Stimulated activated CD8-positive, alpha-beta memory T cell treated with anti-CD3 and anti-CD28 coated beads, Interleukin-7, amount 100 ng/mL, for 4 hours (primary cell): Measurements from ENCODE around the gene ABR.
"Not testable (repeated sequence)": the region's sequence is repeated elsewhere in the genome, so short reads cannot be mapped to it uniquely, and the experiment has no call there.

Experiments used
- DNase-seq, 2 donors: peaks; one replicate each; pipeline ENCODE4 v3.0.0-alpha.2; 2020; ENCODE audit warnings: low read depth in 2 of 2

Gene ABR

DNA sequence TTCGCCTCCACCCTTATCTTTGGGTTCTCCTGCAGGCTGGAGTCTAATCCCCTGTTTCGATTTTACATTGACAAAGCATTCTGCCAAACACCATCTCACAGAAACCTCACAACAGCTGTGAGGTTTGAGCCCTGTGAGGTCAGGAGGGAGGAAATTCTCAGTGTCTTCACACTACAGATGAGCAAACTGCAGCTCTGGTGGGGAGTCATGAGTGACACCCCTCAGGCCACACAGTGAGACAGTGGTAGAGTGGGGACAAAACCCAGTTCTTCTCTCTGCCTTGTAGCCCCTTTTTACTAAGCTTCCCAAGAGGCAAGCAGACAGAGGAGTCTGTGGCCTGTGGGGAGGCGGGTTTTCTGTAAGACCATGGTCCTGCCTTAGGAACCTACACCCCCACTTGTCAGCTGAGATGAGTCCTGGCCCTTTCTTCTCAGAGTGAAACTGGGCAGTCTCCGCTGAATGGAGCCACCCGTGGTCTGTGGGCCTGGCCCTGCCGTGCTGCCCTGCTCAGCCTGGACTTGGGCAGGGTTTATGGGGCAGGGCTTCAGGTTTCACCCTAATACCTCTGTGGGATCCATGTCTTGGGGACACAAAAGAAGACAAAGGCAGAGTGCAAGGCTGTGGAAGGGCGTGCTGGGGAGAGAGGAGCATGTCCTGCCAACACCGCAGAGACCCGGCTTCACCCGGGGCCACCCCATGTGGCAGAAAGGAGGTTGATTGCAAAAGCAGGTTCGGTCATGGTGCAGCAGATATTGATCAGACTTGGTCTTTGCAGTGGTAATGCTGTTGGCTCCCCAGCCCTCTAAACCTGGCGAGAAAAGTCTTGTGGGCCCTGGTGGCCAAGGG is 59.0 kb downstream of the ABR start:
- DNase-seq: no peak

DNA sequence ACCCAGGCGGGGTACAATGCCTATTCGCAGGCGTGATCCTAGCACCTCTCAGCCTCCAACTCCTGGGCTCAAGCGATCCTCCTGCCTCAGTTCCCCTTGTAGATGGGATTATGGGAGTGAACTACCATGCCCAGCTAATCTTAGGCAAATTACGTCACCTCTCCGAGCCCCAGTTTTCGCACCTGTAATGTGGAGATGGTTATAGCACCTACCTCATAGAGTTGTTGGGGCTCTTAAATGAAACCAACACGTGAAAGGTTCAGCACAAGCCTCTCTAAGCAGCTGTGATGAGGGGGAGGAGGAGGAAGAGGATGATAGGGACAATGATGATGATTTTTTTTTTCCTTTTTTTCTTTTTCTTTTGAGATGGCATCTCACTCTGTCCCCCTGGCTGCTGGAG is 59.9 kb downstream of the ABR start:
- no peak for DNase-seq

DNA sequence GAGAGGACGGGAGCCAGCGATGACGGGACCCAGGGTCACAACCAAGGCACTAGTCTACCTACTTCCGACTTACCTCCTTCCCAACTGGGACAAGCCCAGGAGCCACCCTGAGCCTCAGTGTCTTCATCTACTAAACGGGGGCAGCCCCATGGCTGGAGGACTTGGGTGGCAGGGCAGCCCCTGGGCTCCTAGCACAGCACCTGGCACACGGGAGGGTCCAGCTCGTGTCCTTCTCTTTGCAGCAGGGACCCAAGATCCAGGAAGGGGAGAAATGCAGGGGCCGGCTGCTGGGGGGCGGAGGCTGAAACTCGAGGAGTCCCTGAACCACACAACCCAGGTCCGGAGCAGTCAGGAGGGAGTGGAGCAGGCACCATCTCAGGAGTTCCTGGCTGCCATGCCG is 63.2 kb downstream of the ABR start:
- no peak for DNase-seq

DNA sequence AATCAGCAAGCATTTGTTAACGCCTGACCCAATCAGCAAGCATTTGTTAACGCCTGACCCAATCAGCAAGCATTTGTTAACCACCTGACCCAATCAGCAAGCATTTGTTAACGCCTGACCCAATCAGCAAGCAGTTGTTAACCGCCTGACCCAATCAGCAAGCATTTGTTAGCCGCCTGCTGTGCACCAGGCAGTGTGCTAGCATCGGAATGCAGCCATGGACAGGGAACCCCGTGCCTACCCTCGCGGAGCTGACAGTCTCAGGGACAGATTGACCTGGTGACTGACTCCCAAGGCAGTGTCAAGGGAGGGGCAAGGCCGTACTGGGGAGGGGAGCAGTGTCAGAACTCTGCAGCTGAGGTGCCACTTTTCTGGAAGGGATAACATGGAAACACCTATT is 66.9 kb downstream of the ABR start:
- DNase-seq: no peak

DNA sequence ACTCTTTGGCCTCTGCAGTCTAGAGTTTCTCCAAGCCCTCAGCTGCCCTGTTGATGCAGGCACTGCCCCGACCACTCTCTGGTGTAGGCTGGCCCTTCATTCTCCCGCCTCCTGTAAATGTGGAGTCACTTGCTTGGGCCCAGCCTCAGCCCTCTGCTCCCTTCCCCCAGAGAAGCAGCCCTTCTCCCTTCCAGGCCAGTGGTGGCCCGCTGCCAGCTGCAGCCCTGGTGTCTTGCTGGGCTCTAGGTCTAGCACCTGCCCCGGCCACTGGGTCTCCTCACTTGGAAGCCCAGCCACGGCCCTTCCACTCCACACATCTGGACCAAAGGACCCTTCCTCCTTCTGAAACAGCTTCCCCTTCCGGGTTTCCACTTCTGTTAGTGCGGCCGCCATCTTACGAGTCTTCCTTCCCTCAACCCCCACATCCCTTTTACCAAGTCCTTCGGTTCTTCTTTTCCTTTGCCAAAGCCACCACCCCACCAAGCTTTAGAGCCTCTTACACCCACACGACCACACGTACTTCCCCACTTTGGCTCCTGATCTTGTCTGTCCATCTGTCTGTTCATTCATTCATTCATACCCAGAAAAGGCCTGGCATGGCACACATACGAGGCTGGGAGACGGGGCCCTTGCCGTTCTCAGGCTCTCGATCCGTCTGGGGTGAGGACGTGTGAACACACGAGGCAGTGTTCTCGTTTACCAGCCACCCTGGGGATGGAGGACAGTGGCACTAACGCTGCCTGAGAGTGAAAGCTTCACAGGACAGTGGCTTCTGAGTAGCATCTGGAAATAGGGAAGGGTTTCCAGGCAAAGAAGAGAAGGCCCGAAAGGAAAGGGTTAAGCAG is 68.0 kb downstream of the ABR start:
- DNase-seq: no peak

DNA sequence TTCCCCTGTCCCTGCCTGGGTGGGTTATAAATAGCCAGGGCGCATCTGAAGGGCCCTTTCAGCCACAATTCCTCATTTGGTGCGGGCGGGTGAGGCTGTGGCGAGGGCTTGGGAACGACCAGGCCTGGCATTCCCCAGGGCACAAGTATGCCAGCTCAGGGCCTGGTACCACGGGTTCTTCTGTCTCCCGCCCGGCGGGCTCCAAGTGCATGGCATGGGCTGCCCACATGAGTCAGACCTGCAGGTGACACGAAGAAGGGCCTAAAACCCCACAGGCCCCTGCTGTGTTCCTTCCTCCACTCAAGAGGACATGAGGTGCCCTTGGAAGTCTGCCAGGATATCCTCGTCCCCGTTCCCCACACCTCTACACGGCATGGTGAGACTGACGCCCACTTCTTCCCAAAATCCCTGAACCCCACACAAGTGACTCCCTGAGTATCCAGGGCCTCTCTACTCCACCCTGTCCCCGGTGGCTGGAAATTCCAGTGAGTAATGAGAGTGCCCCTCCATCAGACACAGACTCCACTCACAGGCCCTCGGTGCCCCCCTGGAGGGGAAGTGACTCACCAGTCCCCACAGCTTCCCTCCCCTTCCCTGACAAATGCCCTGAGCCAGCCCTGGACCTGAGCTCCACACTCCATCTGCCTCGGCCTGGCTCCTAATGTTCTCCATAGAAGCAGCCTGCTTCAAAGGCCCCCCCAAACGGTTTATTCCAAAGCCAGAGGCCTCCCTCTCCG is 68.8 kb downstream of the ABR start:
- peak in 1 of 2 donors; percentile 39 for DNase-seq

DNA sequence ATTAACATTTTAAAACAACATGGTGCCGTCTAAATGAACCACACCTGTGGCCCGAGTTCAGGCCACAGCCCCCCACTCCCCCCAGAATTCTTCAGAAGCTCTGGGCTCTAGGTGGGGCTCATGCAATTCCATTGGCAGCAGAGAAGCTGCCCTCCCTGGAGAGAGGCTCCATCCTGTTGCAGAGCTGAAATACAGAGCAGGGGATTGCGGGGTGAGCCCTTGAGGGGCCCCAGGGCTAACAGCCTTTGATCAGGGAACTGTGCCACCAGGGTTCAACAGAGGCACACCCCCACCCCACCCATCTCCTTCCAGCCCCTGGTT is 69.3 kb downstream of the ABR start:
- DNase-seq: no peak

DNA sequence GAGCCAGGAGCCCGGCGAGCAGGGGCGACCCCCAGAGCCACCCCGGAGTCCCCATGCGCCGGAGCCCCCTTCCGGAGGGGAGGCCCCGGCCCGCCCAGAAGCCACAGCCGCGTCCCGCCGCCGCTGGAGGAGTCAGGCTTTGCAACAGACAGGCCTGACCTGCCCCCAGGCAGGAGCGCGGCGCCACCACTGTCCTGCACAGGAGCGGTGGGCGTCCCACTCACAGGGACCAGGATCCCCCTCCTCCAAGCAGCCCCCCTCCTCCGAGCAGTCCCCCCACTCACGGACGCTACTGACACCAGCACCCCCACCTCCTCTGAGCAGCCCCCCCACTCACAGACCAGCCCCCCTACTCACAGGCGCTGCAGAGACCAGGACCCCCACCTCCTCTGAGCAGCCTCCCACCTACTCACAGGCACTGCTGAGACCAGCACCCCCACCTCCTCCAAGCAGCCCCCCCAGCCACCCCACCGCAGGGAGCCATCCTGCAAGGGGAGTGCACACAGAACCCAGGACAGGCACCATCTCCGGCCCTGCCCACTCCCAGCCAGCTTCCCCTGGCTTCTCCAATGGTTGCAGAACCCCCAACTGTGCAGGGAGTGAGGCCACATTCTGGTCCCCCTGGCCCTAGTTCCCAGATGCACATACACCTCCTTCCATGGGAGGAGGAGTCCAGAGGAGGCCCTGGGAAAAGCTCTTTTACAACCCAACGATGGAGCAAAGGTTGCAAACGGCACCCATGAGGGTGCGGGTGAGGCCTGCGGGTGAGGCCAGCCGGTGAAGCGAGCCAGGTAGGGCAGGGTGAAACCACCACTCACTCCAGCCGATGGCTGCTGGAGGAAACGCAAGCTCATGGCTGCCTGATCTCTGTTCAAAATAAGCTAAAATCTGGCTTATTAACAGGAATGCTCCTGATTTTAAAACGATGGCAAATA is 69.9 kb downstream of the ABR start:
- DNase-seq: peak in 1 of 2 donors; percentile 15

DNA sequence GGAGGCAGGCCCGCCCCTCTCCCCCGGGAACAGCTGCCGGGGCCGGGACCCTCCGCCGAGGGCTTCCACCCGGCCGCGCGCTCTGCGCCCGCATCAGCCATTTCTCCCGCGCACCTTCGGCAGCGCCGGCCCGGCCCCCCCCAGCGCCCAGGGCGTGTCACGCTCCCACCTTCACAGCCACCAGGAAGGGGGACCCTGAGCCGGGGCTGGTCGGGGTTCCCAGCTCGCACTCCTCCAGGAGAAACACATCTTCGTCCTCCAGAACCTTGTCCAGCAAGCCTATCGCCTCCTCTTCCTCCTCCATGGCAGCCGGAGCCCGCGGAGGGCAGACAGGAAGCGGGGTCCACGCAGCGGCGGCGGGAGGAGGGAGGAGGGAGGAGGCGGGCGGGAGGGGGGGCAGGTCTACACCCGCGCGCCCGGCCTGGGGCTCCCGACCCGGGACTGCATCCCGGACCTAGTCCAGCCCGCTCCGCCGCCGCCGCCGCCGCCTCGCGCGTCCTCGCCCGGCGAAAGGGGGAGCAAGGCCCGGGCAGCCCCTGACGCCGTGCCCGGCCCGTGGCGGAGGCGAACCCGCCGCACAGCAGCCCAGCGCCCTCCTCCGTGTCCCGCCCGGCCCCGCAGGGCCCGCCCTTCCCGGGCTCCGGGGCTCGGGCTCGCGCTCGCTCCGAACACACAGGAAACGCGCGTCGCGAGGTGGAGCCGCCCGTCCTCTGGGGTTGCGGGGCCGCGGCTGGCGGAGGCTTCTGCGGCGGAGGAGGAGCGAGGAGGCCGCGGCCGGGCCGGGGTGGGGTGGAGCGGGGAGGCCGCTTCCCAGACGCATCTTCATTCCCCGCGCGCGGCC is 70.8 kb downstream of the ABR start:
- DNase-seq: peak in 1 of 2 donors; percentile 53

DNA sequence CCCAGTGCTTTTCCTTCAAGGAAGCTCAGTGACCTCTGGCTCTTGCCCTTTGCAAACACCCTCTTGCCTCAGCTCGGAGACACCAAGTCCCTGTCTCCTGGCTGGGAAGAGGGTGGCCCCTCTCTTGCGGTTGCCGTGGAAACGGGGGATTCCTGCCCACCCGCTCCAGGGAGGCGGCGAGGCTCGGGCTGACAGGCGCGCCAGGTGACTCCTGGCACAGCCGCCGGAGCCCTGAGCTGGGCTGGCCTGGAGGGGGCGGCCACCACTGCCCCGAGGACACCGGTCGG is 71.4 kb downstream of the ABR start:
- no peak for DNase-seq

DNA sequence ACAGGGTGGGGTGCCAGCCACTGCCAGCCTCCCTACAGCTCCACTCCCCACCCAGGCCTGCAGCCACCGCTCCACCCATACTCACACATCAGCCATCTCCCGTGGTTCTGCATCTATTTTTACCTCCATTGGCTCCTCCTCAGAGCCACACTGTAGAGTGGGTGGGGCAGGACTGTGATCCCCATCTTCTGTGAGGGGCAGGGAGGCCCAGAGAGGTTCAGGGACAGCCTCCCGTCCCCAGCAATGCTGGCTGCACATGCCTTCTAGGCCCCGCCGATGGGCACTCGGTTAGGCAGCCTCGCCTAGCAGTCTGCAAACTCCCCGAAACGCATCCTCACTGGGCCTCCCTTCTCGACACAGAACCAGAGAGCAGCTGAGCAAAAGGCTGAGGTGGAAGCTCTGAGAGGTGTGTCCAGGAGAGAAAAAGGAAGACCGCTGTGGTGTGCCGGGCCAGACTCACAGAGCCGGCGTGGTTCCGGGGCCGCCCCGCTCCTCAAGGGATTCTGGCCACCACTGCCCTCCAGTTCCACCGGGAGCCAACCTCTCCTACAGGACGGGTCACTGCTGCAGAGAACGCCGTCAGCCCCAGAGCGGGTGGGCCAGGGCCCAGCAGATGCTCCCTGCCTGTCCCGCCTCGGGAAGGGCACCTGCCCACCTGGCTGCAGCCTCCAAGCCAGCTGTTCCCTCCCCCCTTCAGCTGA is 71.9 kb downstream of the ABR start:
- no peak for DNase-seq

DNA sequence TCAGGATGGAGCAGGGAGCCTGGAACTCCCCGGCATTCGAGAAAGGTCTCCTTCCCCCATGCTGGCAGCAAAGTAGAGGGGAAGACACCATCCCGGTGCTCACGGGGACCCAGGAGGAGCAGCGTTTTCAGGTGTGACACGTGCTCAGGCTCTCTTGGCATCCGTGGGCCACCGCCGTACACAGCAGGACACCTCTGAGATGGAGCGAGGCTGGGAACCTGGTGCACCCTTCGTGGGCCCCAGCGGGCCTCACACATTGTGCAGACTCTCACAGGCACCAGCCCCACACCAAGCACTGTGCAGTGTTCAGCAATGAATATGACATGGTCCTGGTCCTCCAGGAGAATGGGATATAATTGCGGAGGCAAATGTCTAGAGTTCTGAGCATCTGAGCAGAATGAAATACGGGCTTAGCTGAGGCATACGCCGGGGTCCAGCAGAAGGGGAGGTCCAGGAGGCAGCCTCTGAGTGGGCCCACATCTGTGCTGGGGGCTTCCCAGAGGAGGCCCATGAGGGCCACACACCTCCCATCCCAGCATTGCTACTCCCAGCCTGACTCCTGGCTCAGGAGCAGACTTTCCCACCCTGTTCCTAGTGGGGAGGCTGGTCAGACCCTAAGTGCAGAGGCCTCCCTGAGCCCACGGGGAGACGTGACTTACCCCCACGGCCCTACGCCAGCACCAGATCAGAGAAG is 72.6 kb downstream of the ABR start:
- DNase-seq: no peak

DNA sequence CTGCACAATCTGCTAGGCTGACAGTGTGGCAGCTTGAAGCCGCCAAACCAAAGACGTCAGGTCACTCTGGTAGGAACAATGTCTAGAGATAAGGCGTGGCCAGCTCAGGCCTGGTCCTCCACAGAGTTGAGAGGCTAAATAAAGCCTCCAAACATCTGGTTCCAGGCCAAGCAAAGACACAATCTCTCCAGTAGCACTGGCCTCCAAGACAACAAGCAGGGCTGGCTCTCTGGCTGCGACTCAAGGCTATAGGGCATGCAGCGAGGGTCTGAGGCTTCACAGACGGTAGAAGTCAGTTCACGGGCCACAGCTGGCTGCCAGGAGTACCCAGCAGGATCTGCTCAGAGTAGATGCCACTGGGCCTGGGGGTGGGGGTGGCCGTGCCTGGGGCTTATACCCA is 75.6 kb downstream of the ABR start:
- no peak for DNase-seq

DNA sequence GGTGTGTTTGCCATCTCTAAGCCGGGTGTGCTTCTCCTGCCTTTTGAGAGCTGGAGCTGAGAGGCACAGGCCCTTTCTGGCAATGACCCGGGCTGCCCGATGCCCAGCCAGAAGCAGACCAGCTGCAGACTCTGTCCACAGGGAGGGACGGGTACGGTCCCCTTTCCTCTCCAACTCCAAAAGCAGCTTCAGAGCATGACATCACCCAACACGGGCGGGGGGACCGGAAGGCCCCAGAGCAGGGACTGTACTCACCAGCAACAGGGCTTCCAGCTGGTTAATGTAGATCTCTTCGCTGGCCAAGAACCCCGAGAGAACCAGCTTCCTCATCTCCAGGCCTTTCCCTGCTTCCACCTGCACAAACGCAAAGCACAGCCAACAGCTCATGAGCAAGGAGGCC is 79.4 kb downstream of the ABR start:
- no peak for DNase-seq

DNA sequence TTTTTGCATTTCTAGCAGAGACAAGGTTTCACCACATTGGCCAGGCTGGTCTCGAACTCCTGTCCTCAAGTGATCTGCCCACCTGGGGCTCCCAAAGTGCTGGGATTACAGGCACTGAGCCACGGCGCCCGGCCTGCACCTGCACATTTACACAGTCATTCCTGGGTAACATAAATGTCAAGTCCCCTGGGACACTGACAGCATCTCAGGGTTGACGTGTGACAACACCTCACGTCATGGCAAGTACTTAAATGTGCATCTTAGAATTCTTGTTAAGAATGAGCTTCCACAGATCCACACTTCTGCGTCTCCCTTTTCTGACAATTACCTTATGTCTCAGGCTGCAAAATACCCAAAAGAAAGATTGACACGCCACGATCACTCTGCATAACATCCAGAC is 80.5 kb downstream of the ABR start:
- DNase-seq: no peak

DNA sequence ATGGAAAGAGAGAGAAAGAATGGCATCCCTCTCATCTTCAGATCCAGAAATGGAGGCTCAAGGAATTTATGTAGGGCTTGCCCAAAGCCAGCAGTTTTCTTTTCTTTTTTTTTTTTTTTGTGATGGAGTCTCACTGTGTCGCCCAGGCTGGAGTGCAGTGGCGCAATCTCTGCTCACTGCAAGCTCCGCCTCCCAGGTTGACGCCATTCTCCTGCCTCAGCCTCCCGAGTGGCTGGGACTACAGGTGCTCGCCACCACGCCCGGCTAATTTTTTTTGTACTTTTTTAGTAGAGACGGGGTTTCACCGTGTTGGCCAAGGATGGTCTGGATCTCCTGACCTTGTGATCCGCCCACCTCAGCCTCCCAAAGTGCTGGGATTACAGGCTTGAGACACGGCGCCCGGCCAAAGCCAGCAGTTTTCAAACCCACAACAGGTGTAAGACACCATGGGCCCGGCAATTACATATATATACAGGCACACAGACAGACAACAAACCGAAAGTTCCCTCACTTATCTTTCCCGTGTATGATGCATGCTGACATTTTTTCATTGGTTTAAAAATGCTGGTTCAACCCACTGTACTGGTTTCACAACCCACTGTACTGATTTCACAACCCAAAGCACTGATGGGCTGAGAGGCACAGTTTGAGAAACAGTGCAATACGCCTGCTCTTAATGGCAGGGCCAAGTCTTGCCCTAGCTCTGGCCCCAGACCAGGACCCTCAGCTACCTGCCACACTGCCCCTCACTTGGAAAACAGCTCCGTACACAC is 81.6 kb downstream of the ABR start:
- DNase-seq: not testable (repeated sequence)

DNA sequence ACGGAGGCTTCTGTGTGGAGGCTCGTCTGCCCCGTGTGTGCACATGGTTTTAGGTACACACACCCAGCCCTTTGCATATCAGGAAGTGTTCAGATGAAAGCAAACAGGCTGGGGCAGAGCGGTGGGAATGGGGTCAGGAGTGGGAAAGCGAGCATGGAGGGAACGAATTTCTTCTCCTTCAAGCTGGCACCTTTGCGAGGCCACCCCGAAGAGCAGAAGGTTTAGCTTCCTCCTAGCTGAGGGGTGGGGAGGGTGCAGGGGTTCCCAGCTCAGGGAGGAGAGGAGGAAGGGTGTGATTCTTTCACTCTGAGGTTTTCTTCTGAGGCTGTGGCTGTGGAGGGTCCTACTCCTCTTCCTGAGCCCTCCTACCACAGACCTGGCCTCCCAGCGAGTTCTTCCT is 83.6 kb downstream of the ABR start:
- DNase-seq: no peak

DNA sequence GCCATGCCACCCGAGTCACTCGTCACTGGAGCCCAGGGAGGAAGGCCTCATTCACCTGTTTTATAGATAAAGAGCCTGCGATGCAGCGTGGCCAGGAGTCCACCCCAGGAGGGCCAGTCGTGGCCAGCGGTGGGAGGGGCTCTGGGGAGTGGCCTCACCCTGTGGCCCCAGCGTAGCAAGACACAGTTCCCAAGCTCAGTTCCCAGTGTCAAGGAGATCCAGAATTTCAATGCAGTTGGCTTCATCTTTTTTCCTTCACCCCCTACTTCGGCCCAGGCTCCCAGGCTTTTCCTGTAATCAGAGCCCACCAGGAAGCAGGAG is 84.0 kb downstream of the ABR start:
- DNase-seq: no peak
